Renal pelvis (tissue), 4 donors: Measurements from ENCODE around the gene PIWIL1. TPM values are rescaled to one million over a fixed set of nuclear protein-coding genes. Genes with fewer than 3 reads are reported as not detected.

Experiments used
- DNase-seq: peaks from one replicate; pipeline ENCODE4 v3.0.0-alpha.2; 2013
- polyA plus RNA-seq, 3 donors: library from polyadenylated mRNA; unstranded; fragments of 120-200 nt; gene quantifications; one replicate each; pipeline ENCODE4 v1.2.1, GENCODE V29; 2013; ENCODE audit not compliant: insufficient read length in 3 of 3

Gene PIWIL1
- polyA plus RNA-seq, 3 donors: 0.13 to 3.4 (median 0.31) TPM

DNA sequence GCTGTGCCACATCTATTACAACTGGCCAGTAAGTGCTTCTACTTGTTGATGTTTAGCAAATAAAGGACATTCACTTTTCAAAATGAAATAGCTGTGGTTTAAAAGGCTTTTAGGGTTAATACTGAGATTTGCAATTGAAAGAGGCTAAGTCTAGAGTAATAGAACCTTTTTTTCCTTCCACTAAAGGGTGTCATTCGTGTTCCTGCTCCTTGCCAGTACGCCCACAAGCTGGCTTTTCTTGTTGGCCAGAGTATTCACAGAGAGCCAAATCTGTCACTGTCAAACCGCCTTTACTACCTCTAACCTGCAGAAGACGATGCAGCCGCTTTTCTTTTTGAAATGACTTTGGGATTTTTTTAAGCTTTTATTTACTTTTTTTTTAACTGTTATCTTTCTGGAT is 33.6 kb downstream of the PIWIL1 start:
- DNase-seq: no peak

- DNase-seq: no peak
Observed at GRCh38 chr12:130372936-130373335, 35.2 kb downstream of the PIWIL1 start.

- no peak for DNase-seq
Observed at GRCh38 chr12:130374083-130374482, 36.4 kb downstream of the PIWIL1 start.

DNA sequence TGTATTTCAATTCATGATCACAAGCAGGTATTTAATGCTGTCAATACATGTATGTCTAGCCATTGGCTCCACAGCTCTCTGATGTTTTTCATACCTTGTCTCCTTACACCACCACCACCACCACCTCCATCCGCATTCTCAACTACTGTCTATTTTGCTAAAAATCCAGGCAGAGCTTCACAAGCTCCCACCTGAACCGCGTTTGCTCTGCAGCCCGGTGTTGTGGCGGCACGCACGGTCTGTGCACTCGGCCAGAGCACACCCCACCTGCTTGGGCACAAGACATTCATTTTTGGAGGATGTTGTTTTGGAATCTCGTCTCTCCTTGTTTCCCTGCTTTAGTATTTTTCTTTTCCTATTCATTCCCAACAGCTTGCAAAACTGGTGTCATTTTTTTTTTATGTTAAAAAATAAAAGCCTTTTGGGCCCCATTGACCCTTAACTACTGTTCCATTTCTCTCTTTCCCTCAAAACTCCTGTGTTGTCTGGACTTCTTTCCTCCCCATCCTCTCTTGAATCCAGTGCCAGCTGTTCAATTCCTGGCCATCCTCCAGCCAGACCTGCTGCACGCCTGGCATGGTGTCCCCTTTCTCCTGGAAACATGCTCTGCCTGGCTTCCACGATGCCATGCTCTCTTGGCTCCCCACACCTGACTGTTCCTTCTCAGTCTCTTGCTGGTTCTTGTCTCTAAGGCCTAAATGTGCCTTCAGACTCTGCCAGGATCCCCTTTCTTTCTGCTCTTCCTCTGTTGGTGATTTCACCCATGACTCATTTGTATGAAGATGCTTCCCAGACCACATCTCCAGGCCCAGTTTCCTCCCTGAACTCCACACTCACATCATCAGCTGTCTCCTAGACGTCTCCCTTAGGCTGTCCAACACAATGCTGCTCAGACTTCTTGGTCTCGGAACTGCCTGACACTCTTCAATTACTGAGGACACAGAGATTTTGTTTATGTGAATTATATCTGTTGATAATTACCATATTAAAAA is 37.9 kb downstream of the PIWIL1 start:
- no peak for DNase-seq

DNA sequence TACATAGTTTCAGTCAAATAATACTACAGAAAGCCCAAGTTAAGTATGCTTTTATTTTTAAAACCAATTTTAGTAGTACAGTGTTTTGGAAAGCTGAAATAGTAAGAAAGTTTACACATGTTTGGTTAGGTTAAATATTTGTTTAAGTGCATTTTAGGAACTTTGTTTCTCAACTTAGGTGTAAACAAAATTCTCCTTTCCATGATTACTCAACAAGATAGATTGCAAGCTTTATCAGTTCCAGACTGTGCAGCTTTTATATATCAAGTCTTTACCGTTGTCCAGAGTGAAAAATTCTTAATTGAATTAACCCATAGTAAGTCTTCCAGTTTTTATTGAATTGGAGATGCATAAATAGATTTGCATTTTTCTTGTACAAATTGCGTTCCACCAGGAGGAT is 45.1 kb downstream of the PIWIL1 start:
- no peak for DNase-seq

DNA sequence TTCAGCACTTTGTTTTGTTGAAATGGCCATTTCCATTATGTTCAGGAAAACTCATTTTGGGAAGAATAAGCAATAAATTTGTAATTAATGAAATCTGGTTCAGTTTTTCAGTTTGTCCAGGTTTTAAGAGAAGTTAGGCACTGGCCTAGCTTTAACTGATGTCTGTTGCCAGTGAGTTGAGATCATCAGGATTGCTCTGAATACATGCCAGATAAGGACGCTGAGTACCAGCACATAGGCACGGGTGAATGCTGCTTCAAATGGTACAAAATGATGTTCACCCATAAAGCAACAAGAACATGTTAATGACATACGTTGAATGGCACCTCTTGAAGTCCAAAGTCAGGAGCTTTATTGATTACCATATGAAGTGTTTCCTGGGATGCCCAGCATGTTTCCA is 46.5 kb downstream of the PIWIL1 start:
- no peak for DNase-seq

DNA sequence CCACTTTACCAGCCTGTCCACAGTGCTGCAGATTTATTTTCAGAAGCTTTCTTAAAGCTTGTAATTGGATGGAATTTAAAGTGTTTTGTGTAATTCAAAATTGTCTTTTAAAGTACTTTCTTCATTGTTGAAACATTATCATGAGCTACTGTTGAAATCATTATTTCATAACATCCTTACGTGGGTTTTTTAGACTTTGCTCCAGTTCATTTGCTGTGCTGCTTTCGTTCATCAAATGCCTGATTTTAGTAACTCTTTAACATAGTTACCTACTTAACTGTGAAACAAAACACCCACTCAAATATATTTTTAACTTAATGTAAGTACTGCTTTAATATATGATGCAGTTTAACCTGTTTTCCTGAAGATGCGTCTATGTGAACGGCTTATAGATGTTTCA is 47.5 kb downstream of the PIWIL1 start:
- DNase-seq: no peak

DNA sequence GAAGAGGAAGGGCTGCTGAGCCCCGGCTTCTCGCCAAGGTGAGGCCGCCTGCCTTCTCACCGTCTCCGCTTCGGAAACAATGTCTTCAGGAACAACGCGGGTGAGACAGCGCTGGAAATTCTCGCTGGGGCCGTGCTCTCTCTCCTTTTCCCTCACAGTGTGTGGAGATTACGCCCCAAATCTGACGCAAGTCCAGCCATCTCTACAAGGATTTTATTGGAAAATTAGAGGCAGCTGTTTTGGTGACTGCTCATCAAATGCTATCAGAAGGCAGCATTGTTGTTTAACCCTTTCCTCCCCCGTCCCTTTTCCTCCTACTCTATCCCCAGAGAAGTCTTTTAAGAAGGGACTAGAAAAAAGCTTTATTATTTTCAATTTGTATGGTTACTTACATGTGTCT is 53.5 kb downstream of the PIWIL1 start:
- DNase-seq: no peak

GRCh38 chr12:130394906-130395305 is 57.2 kb downstream of the PIWIL1 start:
- no peak for DNase-seq

GRCh38 chr12:130396667-130397066 is 59.0 kb downstream of the PIWIL1 start:
- no peak for DNase-seq

DNA sequence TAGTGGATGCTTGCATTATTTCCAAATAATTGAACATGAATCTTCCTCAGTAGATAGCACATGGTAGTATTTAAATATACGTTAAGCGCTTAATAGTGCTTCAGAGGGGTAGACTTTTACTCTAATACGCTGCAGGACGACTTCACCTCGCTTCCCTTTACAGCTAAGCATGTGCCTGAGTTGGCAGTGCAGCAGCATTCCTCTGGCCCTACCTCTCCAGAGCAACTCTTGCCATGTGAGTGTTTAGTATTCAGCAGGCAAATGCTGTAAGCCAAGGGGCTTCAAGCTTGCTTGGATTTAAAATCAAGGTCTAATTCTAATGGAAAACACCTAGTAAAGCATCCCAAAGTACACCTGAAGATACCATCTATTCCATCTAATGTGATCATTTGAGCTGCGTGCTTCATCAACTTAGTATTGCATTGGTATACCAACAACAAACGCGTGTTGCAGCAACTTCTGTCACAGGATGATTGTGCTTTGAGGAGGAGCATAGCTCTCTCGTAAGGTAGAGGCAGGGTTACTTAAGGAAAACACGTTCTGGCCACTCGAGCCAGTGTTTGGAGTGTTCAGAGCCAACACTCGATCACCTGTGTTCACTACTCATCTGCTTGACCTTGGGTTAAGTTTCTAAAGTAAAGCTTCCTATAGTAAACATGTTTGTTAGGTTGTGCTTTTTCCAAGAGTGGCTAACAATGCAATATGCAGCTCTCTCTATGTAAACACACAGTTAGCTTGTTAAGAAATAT is 60.6 kb downstream of the PIWIL1 start:
- no peak for DNase-seq

DNA sequence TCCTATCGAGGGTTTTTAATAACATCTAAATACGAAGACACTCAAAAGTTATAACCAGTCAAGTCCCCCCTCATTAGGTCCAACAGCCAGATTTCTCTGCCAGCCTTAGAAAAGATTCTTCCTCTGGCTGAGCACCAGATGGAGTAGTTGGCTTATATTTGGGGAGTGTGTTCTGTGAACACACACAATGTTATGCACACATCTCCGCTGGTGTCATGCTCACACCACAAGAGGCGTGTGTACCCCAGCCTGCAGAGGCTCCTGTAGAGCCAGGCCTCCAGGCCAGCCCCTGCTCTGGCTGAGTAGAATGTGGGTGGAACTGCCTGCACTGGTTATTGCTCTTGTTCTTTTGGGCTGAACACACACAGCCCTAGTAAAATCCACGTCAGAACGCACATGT is 64.0 kb downstream of the PIWIL1 start:
- DNase-seq: peak; percentile 4

GRCh38 chr12:130405332-130405731 is 67.6 kb downstream of the PIWIL1 start:
- DNase-seq: no peak

GRCh38 chr12:130412384-130412783 is 74.7 kb downstream of the PIWIL1 start:
- DNase-seq: no peak

GRCh38 chr12:130413909-130414308 is 76.2 kb downstream of the PIWIL1 start:
- DNase-seq: no peak

DNA sequence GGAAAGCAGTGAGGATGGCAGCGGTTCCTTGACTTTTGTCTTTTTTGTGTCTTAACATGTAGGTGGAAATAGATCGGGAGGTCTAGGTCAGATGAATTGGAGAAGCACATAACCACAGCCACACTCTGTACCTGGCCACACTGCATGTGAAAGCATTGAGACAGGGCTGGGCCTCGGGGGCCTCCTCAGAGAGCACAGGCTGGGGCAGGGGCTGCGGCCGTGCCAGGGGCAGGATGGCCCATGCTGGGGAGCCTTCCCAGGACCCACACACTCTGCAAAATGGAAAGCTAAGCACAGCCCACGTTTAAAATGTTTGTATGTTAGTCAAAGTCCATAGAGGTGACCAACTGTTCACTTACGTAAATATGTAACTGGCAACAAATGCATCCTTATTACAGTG is 76.7 kb downstream of the PIWIL1 start:
- DNase-seq: no peak

DNA sequence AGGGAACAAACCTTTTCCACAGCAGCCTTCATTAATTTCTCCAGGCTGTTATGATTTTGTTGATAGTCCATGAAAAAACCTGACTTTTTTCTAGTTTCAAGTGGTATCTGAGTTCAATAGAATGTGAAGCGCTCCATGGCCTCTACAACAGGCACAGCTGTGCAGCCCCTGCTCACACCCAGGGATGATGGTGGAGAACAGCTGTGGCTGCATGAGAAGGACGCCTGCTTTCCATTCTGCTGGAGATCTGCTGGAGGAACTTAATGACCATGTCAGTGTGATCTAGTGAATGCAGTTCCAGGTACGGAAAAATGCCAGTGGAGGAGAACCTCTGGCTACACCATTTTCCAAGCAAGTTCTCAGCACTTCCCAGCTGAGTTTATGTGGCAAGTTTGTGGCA is 80.6 kb downstream of the PIWIL1 start:
- DNase-seq: no peak

DNA sequence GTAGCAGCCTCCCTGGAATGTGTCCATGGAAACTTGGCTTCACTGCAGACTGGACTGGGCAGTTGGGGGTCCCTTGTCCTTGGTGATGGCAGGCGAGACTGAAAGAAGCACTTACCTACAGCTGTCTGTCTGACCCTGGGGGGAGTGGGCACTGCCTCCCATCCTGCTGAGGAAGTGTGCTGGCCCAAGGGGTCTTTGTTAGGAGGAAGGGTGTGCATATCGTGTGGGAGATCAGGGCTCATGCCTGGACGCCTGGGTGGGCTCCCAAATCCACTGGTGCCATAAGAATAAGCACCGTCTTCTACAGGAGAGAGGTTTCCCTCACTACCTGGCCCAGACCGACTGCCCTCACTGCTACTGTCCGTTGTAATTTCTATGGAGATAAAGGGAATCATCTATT is 81.4 kb downstream of the PIWIL1 start:
- no peak for DNase-seq

DNA sequence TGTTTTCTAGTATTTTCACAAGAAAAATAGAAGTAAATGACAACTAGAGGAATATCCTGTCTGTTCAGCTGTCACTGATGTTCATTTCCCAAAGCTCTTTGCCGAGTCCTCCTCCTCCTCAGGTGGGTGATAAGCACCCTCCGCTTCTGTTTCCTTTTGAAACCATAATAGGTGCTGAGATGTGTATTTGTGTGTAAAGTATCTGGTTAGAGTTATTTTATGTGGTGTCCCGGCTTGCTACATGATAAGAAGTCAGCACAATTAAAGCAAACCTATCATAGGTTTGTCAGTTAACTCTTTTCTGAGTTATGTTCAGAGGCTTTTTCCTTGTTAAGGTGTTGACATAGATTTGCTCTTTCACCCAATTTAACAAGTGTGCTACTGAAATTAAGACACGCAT is 82.4 kb downstream of the PIWIL1 start:
- no peak for DNase-seq

DNA sequence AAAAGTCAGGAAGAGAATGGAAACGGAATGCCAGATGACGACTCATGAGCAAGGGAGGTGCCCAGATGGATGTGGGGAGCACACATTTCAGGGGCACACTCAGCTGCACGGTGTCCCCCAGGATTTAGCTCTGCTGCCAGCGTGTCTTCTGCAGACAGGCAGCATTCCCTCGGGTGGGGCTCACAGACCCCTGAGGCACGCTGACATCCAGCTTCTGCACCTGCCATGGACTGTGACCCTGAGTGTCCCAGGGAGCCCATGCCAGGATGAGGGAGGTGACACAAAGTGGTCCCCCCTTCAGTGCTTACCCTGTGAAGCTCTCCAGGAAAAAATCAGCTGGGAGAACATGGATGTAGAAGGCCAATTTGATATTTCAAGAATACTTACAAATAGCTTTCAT is 84.2 kb downstream of the PIWIL1 start:
- DNase-seq: no peak
